Activated CD8-positive, alpha-beta memory T cell treated with anti-CD3 and anti-CD28 coated beads, Interleukin-2, amount 50 U/mL, for 24 hours (primary cell): ENCODE results near the gene DAGLA.

Experiments used
- DNase-seq: peaks from one replicate; pipeline ENCODE4 v3.0.0-alpha.2; 2020; ENCODE audit errors: extremely low read depth

DAGLA gene

DNA sequence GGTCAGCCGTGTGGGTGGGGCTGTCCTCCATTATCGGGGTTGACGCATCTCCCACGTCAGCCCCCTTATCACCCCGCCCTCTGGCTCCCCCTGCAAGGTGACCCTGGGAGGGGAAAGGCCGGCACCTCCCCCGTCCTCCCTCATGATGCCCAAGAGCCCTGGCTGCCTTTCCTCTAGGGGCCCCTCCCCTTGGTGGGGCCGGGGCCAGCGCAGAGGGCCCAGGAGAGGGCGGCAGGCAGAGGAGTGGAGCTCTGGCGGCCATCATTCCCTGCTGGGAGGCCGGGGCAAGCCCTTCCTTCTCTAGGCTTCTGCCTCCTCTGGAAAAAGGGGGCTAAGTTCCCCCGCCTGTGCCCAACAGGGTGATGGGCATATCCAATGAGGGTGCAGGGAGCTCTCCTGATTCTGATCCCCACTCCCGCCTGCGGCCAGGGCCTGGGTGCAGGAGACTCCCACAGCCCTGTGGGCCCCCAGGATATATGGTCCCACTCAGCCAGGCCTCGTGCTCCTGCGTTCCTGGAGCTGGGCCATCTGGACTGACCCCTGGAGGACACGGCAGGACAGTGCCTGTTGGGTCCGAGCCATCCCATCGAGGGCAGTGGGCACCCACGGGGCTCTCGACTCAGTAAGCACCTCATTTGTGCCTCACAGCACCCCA lies 84.5 kb downstream of the DAGLA start:
- DNase-seq = no peak

DNA sequence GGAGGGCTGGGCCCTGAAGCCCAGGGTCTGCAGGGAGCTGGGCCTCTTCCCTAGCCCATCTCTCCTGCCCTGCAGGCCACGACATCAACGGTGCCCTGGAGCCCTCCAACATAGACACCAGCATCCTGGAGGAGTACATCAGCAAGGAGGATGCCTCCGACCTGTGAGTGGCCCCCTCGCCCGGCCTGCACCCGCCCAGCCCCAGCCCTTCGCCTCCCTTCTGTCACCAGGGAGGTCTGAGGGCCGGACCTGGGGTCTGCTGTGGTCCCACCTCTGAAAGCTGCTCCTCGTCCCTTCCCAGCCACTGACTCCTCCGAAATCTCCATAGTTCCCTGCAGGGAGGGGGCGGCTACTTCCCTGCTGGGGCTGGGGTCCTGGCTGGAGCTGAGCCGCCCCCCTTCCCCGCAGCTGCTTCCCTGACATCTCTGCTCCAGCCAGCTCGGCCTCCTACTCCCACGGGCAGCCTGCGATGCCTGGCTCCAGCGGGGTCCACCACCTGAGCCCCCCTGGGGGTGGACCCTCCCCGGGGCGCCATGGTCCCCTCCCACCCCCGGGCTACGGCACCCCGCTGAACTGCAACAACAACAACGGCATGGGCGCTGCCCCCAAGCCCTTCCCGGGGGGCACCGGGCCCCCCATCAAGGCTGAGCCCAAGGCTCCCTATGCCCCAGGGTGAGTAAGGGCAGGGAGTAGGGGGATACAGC lies 85.5 kb downstream of the DAGLA start:
- no peak for DNase-seq

DNA sequence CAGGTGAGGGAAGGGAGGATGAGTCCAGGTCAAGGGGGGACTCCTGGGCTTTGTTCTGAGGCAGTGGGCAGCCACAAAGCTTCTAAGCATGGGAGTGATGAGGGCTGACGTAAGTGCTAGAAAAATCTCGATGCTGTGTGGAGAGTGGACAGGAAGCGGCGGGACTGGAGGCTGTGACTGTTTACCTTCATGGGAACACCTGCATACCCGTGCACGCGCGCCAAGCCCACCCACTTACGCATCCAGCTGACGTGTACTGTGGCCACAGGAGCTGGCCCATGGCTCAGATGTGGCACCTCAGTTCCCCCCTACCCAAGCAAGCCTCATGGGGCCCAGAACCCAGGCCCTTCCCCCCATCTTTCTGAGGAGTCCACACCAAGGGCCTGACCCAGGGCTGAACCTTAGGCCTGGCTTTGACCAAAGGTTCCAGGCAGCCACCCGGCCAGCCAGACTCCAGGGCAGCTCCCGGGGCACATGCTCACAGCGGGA lies 86.2 kb downstream of the DAGLA start:
- DNase-seq = no peak

DNA sequence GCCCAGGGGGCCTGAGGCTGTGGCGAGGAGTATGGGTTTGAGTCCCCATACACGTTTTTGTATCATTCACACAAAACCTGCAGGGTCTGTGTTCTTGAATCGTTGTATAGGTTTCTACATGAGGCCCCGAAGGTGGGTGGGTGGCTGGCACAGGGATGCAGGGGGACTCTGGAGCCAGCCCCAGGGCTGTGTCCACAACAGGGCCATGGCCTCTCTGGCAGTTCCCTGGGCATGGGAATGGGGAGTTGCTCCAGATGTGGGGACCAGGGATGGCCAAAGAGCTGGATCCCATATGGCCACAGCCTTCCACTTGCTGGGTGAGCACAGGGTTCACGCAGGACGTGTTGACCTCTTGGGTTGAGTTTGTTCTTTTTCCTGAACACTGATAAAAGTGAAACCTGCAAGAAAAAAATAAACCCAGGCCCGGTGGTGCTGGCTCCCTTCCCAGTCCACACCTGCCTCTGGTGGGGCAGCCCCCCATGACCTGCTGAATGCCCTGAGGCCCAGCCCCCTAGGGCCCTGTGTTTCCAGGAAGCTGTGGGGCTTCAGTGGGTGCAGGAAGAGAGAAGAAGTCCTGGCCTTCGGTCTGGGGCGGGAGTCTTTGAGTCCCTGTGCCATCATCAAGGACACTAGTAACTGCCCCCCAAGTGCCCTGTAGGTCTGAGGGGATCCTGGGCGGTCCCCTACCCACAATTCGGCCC lies 88.3 kb downstream of the DAGLA start:
- DNase-seq = no peak

DNA sequence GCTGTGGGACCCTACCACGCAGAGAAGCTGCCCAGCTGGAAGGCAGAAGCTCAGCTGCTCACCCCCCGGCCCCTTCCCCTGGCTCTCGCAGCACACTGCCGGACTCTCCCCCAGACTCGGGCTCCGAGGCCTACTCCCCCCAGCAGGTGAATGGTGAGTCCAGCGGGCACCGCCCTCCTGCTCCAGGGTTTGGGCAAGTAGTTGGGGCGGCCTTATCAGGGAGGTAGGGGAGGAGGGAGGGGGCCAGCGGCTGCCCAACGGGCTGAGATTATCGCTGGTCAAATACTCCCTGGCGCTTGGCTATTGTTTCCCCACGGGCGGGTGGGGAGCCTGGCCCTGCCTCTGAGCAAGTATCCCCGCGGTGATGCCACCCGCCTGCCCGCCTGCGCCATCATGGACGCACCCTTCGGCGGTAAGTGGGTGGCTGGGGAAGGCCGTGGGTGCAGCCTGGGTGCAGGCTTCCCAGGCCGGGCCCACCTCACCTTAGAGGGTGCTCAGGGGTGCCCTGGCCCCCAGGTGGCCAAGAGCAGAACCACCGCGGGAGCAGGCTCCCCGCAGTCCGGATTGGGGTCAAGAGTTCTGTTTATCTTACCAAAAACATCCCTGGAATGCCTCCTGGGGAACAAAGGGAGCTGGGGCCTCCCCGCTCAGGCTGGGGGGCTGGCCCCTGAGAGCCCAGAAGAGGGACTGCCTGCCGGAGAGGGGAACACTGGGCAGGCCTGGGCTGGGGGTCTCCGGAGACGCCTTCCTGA lies 89.2 kb downstream of the DAGLA start:
- no peak for DNase-seq

DNA sequence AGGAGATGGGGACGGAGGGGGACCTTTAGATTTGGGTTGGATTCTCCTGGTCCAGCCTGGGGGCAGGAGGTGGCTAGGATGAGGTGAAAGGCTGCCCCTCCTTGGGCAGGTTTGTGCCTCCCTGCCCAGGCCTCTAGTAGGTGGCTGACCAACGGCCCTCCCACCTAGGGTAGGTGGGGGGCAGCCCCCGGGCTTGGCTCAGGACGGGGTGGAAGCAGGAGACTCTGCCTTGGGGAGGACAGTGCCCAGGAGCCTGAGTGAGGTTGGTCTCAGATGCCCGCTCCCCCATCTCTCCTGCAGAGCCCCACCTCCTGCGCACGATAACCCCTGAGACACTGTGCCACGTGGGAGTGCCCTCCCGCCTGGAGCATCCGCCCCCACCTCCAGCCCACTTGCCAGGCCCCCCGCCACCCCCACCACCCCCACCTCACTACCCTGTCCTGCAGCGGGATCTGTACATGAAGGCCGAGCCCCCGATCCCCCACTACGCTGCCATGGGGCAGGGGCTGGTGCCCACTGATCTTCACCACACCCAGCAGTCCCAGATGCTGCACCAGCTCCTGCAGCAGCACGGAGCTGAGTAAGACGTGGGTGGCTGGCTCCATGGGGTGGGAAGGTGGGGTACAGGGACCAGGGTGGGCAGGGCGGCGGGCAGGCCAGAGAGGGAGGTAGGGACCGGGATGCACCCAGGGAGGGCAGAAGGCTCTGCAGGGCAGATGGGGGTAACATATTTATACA lies 89.9 kb downstream of the DAGLA start:
- no peak for DNase-seq

DNA sequence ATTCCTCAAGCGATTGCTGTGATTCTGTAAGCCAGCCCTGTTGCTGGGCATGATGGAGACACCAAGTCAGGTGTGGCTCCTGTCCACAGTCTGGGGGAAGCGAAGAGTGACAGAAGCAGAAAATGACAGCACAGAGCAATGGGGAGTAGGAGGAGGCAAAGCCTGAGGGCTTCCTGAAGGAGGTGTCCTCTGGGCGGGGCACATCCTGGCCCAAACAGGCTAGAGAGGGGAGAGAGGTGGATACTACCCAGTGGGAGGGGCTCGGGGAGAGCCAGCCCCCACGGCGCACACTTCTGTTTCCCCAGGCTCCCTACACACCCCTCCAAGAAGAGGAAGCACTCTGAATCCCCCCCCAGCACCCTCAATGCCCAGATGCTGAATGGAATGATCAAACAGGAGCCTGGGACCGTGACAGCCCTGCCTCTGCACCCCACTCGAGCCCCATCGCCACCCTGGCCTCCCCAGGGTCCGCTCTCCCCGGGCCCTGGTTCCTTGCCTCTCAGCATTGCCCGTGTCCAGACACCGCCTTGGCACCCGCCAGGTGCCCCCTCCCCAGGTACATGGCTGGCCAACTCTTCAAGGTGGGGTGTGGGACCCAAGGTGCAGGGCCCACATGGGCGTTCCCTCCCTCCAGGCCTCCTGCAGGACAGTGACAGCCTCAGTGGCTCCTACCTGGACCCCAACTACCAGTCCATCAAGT lies 91.2 kb downstream of the DAGLA start:
- no peak for DNase-seq

DNA sequence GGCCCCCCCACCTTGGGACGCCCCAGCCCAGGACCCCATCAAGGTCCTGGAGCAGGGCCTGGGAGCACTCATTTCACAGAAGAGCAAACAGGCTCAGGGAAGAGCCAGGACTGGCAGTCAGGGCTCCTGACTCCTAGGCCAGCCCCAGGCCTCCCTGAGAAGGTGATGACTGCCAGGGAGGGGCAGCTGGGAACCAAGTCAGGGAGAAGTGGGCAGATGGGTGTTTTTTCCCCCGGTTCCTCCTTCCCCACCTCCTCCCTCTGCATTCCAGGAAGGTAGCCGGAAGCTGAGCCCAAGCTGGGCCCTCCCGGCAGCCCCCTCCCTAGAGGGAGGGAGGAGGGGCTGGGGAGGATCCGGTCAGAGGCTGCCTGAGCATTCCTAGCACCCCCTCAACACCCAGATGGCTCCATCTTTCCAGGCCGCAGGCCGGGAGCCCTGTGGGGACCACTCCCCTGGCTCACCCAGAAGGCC lies 91.8 kb downstream of the DAGLA start:
- no peak for DNase-seq

DNA sequence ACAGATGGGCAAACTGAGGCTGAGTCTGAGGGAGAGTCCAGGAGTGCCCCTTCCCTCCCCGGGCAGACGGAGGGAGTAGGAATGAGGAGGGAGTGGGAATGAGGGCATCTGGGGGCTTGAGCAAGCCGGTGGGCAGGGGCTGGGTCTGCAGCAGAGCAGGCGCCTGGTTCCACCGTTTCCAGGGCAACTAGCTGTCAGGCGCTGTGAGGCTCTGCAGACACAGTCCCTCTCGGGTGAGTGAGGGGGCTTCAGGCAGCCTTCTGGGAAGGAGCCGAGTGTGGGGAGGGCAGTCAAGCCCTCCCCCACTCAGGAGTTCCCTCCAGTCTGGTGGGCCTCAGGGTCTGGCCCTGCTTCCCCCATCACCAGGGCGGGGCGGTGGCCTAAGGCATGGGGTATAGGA lies 93.2 kb downstream of the DAGLA start:
- DNase-seq = no peak

DNA sequence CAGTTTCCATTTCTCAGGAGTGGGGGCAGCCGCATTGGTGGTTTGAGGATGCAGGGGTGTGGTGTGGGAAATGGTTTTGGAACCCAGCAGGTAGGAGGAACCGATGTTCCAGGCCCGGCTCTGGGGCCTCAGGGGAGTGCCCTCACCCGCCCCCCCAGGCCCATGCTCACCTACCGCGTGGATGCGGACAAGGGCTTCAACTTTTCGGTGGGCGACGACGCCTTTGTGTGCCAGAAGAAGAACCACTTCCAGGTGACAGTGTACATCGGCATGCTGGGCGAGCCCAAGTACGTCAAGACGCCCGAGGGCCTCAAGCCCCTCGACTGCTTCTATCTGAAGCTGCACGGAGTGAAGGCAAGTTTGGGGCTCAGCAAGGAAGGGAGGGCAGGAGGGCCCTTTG lies 93.6 kb downstream of the DAGLA start:
- no peak for DNase-seq

DNA sequence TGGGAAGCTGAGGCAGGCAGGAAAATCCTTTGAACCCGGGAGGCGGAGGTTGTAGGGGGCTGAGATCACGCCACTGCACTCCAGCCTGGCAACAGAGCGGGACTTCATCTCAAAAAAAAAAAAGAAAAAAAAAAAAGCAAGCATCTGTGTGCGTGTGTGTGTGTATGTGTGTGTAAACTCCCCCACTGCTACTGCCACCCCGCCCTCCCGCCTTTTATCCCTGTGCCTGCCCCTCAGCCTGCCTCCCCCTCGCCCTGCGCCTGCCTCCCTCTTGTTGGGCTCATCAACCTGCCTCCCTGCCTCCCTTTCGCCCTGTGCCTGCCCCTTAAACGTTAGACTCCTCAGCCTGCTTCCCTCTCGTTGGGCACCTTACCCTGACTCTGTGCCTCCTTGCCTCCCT lies 94.2 kb downstream of the DAGLA start:
- DNase-seq = no peak

DNA sequence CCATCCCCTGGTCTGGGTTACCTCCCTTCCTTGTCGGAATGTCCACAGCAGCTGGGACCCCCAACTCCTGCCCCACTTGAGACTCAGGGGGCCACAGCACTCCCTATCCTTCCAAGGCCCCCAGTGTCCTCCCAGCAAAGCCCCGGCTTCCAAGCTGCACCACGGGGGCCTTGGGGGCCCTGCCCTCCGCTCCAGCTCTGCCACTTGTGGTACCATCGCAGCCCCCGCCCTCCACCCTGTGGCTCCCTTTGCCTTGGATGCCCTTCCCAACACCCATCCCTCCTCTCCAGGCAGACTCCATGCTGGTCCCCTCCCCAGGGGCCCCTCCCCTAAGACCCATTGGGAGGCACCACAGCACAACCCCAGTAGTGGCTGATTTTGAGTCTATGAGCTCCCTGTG lies 94.9 kb downstream of the DAGLA start:
- no peak for DNase-seq

DNA sequence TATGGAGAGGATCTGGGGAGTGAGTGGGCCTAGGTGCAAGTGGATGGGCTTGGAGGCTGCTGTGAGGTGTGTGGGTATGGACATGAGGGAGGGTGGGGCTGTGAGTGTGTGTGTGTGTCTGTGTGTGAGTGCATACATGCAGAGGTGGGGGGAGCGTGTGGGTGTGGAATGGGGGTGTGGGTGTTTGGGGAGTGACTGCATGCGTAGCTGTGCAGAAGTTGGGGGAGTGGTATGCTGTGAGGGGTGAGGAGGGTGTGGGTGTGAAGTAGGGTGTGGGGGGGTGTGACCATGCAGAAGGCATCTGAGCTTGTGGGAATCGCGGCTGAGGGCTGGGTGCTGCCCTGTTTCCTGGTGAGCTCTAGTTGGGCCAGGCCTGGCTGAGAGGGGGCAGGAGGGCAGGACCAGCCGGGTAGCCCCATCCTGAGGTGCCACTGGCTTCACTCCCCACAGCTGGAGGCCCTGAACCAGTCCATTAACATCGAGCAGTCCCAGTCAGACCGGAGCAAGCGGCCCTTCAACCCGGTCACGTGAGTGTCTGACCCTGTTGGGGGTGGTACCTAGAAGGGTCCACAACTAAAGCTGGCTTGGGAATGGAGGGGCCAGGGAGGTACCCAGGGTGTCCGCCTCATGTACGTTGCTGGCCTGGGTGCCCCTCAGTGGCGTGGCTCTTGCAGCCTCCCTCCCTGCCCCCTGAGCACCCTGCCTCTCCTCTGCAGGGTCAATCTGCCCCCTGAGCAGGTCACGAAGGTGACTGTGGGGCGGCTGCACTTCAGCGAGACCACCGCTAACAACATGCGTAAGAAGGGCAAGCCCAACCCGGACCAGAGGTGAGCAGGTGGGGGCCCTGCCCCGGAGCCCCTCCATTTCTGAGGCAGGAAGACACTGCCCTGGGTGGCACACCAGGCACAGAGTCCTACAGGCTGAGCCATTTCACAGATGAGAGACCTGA lies 95.7 kb downstream of the DAGLA start:
- no peak for DNase-seq

DNA sequence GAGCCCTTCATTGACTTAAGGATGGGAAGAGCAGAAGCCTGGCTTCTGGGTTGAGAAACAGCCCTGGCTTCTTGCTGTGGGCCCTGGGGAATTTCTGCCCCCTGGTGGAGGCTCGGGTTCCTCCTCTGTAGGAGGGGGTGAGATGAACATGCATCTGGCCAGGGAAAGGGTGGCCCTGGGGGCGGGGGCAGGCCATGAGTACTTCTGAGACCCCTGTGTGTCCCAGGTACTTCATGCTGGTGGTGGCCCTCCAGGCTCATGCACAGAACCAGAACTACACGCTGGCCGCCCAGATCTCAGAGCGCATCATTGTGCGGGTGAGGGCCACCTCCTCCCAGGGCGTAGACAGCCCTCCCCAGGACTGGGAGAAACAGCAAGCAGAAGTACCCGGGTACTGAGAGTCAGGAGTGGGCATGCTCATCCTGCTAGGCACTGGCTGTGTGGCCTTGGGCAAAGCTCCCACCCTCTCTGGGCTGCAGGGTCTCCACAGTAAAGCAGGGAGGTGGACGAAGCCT lies 96.4 kb downstream of the DAGLA start:
- no peak for DNase-seq

DNA sequence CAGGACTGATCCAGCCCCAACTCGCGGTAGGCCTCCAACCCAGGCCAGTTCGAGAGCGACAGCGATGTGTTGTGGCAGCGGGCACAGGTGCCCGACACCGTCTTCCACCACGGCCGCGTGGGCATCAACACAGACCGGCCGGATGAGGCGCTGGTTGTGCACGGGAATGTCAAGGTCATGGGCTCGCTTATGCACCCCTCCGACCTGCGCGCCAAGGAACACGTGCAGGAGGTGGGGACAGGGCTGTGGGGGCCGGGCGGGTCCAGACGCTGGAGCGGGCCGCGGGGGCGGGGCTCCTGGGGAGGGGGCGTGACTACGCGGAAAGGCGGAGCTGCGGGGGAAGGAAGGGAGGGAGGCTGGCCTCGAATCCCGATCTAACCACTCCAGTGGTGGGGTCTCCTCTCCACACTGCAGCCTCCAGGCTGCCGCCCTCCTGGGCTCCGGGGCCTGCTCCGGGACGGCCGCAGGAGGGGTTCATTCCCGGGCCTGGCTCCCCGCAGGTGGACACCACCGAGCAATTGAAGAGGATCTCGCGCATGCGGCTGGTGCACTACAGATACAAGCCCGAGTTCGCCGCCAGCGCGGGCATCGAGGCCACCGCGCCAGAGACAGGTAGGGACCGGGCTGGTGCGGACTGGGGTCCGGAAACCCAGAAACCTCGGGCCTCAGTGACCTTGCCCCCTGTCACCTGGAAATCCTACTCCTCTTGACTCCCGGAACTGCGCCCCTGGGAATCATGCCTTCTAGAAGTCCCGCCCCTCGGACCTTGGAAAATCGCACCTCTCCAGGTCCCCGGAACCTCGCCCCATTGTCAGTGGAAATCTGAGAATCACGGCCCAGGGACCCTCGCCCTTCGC lies 97.3 kb downstream of the DAGLA start:
- DNase-seq = no peak

DNA sequence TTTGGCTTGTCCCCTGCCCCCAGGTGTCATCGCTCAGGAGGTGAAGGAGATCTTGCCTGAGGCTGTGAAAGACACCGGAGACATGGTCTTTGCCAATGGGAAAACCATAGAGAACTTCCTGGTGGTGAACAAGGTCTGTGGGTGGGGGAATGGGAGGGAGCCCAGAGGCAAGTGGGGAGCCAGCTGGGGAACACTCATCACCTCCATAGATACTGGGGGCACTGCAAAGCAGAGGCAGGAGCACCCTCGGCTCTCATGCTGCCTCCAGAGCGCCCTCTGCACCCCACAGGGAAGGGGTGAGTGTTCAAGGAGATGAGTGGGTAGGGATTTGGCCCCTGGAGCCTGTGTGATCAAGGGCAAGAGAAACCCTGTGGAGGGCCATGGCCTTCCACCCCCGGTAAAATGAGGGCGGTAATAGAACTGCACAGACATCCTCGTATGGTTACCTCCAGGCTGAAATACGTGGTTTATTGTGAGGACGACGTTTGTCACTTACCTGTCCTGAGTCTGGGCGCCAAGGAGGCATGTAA lies 98.2 kb downstream of the DAGLA start:
- DNase-seq = no peak

DNA sequence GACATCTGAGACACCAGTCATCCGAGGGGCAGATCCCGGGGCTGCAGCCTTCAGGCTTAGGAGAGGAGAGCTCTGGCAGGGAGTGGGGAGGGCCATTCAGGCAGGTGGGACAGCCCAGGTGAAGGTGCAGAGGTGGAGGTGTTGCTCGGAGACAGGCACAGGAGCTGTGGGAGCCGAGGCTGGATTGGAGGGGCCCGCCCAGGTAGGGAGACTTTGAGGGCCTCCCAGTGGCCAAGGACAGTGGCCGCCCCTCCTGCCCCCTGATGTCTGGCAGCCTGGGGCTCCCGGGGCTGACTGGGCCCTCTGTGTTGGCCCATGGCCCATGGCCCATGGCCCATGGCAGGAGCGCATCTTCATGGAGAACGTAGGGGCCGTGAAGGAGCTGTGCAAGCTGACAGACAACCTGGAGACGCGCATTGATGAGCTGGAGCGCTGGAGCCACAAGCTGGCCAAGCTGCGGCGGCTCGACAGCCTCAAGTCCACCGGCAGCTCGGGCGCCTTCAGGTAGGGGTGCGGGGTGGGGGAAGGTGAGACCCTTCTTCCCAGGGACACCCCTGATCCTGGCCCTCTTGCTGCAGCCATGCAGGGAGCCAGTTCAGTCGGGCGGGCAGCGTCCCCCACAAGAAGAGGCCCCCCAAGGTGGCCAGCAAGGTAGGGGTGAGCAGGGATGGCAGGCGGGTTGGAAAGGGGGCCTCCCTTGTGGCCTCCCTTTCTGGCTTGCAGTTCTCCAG lies 98.9 kb downstream of the DAGLA start:
- DNase-seq = no peak
